ENCODE data around the gene FAM240B.

The FAM240B gene

GRCh38 chr9:38720083-38720745, at the start of gene FAM240B:
TSS of gene FAM240B (minus strand) at chr9:38720133. CDS start at chr9:38703999, 16,134 bp downstream.
- in situ Hi-C loops (cut with MboI; ENCODE audit: low sequenced_read_pairs, unreplicated experiment) = no loop called here
- no peak for DNase-seq (ENCODE audit: low spot score)
- TF ChIP-seq CTCF (IDR thresholded peaks at IDR 0.05; ENCODE audit: borderline replicate concordance, control extremely low read depth, extremely low read depth, insufficient read depth, missing control alignments) = no peak

GRCh38 chr9:38768351-38768761, 48.4 kb upstream of the FAM240B start:
- in situ Hi-C loops (cut with MboI; ENCODE audit: low sequenced_read_pairs, unreplicated experiment) = no loop called here
- no peak for DNase-seq (ENCODE audit: low spot score)
- TF ChIP-seq CTCF (IDR thresholded peaks at IDR 0.05; ENCODE audit: borderline replicate concordance, control extremely low read depth, extremely low read depth, insufficient read depth, missing control alignments) = no peak

- in situ Hi-C loops (cut with MboI; ENCODE audit: low sequenced_read_pairs, unreplicated experiment) = no loop called here
- no peak for DNase-seq (ENCODE audit: low spot score)
- TF ChIP-seq CTCF (IDR thresholded peaks at IDR 0.05; ENCODE audit: borderline replicate concordance, control extremely low read depth, extremely low read depth, insufficient read depth, missing control alignments) = no peak
Observed at GRCh38 chr9:38765101-38765500, 45.2 kb upstream of the FAM240B start.

GRCh38 chr9:38761999-38762398, 42.1 kb upstream of the FAM240B start:
- no peak for TF ChIP-seq CTCF (IDR thresholded peaks at IDR 0.05; ENCODE audit: borderline replicate concordance, control extremely low read depth, extremely low read depth, insufficient read depth, missing control alignments)
- in situ Hi-C loops (cut with MboI; ENCODE audit: low sequenced_read_pairs, unreplicated experiment) = no loop called here
- no peak for DNase-seq (ENCODE audit: low spot score)

- no peak for TF ChIP-seq CTCF (IDR thresholded peaks at IDR 0.05; ENCODE audit: borderline replicate concordance, control extremely low read depth, extremely low read depth, insufficient read depth, missing control alignments)
- in situ Hi-C loops (cut with MboI; ENCODE audit: low sequenced_read_pairs, unreplicated experiment) = no loop called here
- no peak for DNase-seq (ENCODE audit: low spot score)
Observed at GRCh38 chr9:38761339-38761738, 41.4 kb upstream of the FAM240B start.

GRCh38 chr9:38756702-38757101, 36.8 kb upstream of the FAM240B start:
- DNase-seq (ENCODE audit: low spot score) = no peak
- in situ Hi-C loops (cut with MboI; ENCODE audit: low sequenced_read_pairs, unreplicated experiment) = no loop called here
- TF ChIP-seq CTCF (IDR thresholded peaks at IDR 0.05; ENCODE audit: borderline replicate concordance, control extremely low read depth, extremely low read depth, insufficient read depth, missing control alignments) = no peak

Measured in GM13976 (cell line).